Prostate gland (tissue), 2 donors: ENCODE data around the gene MTRFR. TPM values are rescaled to one million over a fixed set of nuclear protein-coding genes. Genes with fewer than 3 reads are reported as not detected.

Experiments
- DNase-seq: peaks from one replicate; pipeline ENCODE4 v3.0.0-alpha.2; 2019; ENCODE audit warnings: low spot score
- H3K27ac ChIP-seq, 2 donors: fragments of 200-600 bp; sonication (generic); 2 replicates each; pipeline ENCODE4 v1.5.1; 2017 to 2019
- H3K27me3 ChIP-seq: fragments of 200-600 bp; sonication (generic); replicated peaks from 2 replicates; pipeline ENCODE4 v1.5.1; 2019; ENCODE audit not compliant: insufficient read depth
- H3K36me3 ChIP-seq, 2 donors: fragments of 200-600 bp; sonication (generic); 1 replicate in 1 of 2; 2 replicates in 1 of 2; pipeline versions ENCODE4 v1.5.1 to v1.8.1; 2017 to 2019
- H3K4me1 ChIP-seq: fragments of 200-600 bp; sonication (generic); replicated peaks from 2 replicates; pipeline ENCODE4 v1.5.1; 2019
- H3K4me3 ChIP-seq, 2 donors: fragments of 200-600 bp; sonication (generic); 2 replicates each; pipeline ENCODE4 v1.5.1; 2017 to 2019
- H3K9me3 ChIP-seq: fragments of 200-600 bp; sonication (generic); 2 replicates; pipeline ENCODE4 v1.5.1; 2017
- CTCF ChIP-seq, 4 experiments: fragments of 200-600 bp in 2 of 4; fragments of 450-650 bp in 2 of 4; sonication (generic) in 2 of 4; IDR thresholded peaks; 1 replicate in 3 of 4; 2 replicates in 1 of 4; pipeline ENCODE4 v1.5.1; 2016 to 2019; ENCODE audit warnings: antibody characterized with exemption in 4 of 4, mild to moderate bottlenecking in 2 of 4, moderate library complexity in 2 of 4
- POLR2A ChIP-seq: fragments of 450-650 bp; IDR thresholded peaks from one replicate; pipeline ENCODE4 v1.6.1; 2016; ENCODE audit warnings: antibody characterized with exemption, mild to moderate bottlenecking
- POLR2AphosphoS5 ChIP-seq: sonication (generic); formaldehyde crosslinking; IDR thresholded peaks from one replicate; pipeline ENCODE4 v1.6.1; 2017; ENCODE audit warnings: antibody characterized with exemption
- WGBS: methylation state at CpG from one replicate; pipeline ENCODE4 v1.1.5; 2018; 5-methylcytosine and 5-hydroxymethylcytosine counted together
- intact Hi-C: fragments of 100-400 bp; cut with DNase I; formaldehyde crosslinking; loops from one replicate; pipeline ENCODE4 v1.14.2; 2022
- total RNA-seq, 2 donors: library from RNA; depleted of rRNA; stranded (reverse); fragments of >200 nt; gene quantifications; one replicate each; pipeline ENCODE4 v1.1.0, GENCODE V29; 2016

Gene MTRFR
- total RNA-seq, 2 donors from 2014 or later = 18.3 to 26.7 TPM

- no peak for DNase-seq
- Histone ChIP-seq H3K27ac (no peak overlapping the region), H3K4me1 (no peaks in the 10 kb centered on the region), H3K4me3 (no peak overlapping the region), H3K36me3 (no peaks in the 10 kb centered on the region), H3K9me3 (no peaks in the 10 kb centered on the region), H3K27me3 (no peaks in the 10 kb centered on the region)
- intact Hi-C loops = no loop called here
- no peak for TF ChIP-seq POLR2AphosphoS5
- TF ChIP-seq POLR2A = no peak
- TF ChIP-seq CTCF (IDR thresholded peaks at IDR 0.05) = no peak
- 90% methylated on average over 11 of the region's 11 CpGs for WGBS
These were observed 10.0 kb upstream of the MTRFR start for GRCh38 chr12:123223241-123223668.

GRCh38 chr12:123225443-123225842, 7.8 kb upstream of the MTRFR start:
- Histone ChIP-seq H3K4me1 (no peaks in the 10 kb centered on the region), H3K9me3 (no peaks in the 10 kb centered on the region), H3K27ac (no peak overlapping the region), H3K4me3 (no peak overlapping the region), H3K36me3 (no peaks in the 10 kb centered on the region), H3K27me3 (no peaks in the 10 kb centered on the region)
- TF ChIP-seq POLR2A (no peak), CTCF (IDR thresholded peaks at IDR 0.05) (no peak), POLR2AphosphoS5 (no peak)
- intact Hi-C loops = no loop called here
- no peak for DNase-seq
- 93% methylated on average over 2 of the region's 2 CpGs for WGBS

- H3K4me3 ChIP-seq = no peak overlapping the region
- no peaks in the 10 kb centered on the region for H3K36me3 ChIP-seq
- no peak for DNase-seq
- 26% methylated on average over 5 of the region's 5 CpGs for WGBS
- H3K27me3 ChIP-seq = no peaks in the 10 kb centered on the region
- no peaks in the 10 kb centered on the region for H3K9me3 ChIP-seq
- peaks cover 7% of the 10 kb centered on the region for H3K4me1 ChIP-seq
- intact Hi-C loops = no loop called here
- TF ChIP-seq POLR2AphosphoS5 = no peak
- no peak for TF ChIP-seq CTCF (IDR thresholded peaks at IDR 0.05)
- no peak for TF ChIP-seq POLR2A
- H3K27ac ChIP-seq = no peak overlapping the region
These were observed 5.5 kb upstream of the MTRFR start for GRCh38 chr12:123227581-123228258.

- intact Hi-C loops = no loop called here
- Histone ChIP-seq H3K27ac (no peak overlapping the region), H3K27me3 (no peaks in the 10 kb centered on the region), H3K4me1 (peaks cover 7% of the 10 kb centered on the region), H3K9me3 (no peaks in the 10 kb centered on the region), H3K36me3 (no peaks in the 10 kb centered on the region), H3K4me3 (no peak overlapping the region)
- WGBS = 69% methylated on average over 3 of the region's 3 CpGs
- TF ChIP-seq CTCF (IDR thresholded peaks at IDR 0.05) = no peak
- no peak for TF ChIP-seq POLR2AphosphoS5
- no peak for TF ChIP-seq POLR2A
- DNase-seq = no peak
These were observed 4.2 kb upstream of the MTRFR start for GRCh38 chr12:123229051-123229450.

GRCh38 chr12:123231931-123232330, 1.3 kb upstream of the MTRFR start:
- H3K4me1 ChIP-seq = peaks cover 16% of the 10 kb centered on the region
- no peaks in the 10 kb centered on the region for H3K27me3 ChIP-seq
- H3K9me3 ChIP-seq = no peaks in the 10 kb centered on the region
- 27% methylated on average over 5 of the region's 5 CpGs for WGBS
- DNase-seq = no peak
- peak overlapping the region; percentile 55 to 73 for H3K4me3 ChIP-seq
- TF ChIP-seq POLR2AphosphoS5 = no peak
- TF ChIP-seq POLR2A = no peak
- TF ChIP-seq CTCF (IDR thresholded peaks at IDR 0.05) = no peak
- intact Hi-C loops = loop anchor here (2.0 to 10.0 kb wide), 4 partner anchors 81 to 367 kb away; partner anchors contain the start of genes ARL6IP4 and PITPNM2
- H3K36me3 ChIP-seq = no peaks in the 10 kb centered on the region
- H3K27ac ChIP-seq = peak overlapping the region; percentile 80 to 89
